ENCODE data around the gene HSBP1L1.

Gene HSBP1L1

DNA sequence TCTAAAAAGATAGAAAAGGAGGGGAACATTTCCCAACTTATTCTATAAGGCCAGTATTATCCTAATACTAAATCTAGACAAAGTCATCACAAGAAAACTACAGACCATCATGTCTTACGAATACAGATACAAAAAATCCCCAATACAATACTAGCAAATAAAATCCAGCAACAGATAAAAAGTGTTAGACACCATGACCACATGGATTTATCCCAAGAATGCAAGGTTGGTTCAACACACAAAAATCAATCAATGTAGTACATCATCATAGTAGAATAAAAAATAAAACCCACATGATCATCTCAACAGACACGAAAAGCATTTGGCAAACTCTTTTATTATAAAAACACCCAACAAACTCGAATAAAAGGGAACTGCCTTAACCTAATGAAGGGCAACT, 31.5 kb upstream of the HSBP1L1 start:
- TF ChIP-seq SETDB1 (IDR thresholded peaks at IDR 0.05; ENCODE audit: insufficient read length, low read length) (peak; percentile 51), ZNF660 (tag by site-specific recombination; IDR thresholded peaks at IDR 0.05) (no peak)
- Histone ChIP-seq H3K4me3 (ENCODE audit: low read depth, low read length) (no peak overlapping the region), H3K4me1 (ENCODE audit: control insufficient read depth, insufficient read depth, low read length) (no peaks in the 10 kb centered on the region), H3K27ac (ENCODE audit: extremely low read depth, low read depth, low read length) (no peak overlapping the region), H3K9me3 (ENCODE audit: control insufficient read depth, insufficient read depth, low read depth, low read length) (no peaks in the 10 kb centered on the region), H3K36me3 (ENCODE audit: control insufficient read depth in 2 of 2, insufficient read depth in 1 of 2, low read length in 2 of 2) (peaks cover 0 to 31% of the 10 kb centered on the region in 2 experiments; a peak in 1 of 3 replicates)
- ChIA-PET POLR2A (no interaction called here), CTCF (no interaction called here)

GRCh38 chr18:79933765-79934164, 30.7 kb upstream of the HSBP1L1 start:
- Histone ChIP-seq H3K36me3 (ENCODE audit: control insufficient read depth in 2 of 2, insufficient read depth in 1 of 2, low read length in 2 of 2) (peaks cover 0 to 26% of the 10 kb centered on the region in 2 experiments; a peak in 1 of 3 replicates), H3K9me3 (ENCODE audit: control insufficient read depth, insufficient read depth, low read depth, low read length) (no peaks in the 10 kb centered on the region), H3K27ac (ENCODE audit: extremely low read depth, low read depth, low read length) (no peak overlapping the region), H3K4me1 (ENCODE audit: control insufficient read depth, insufficient read depth, low read length) (no peaks in the 10 kb centered on the region), H3K4me3 (ENCODE audit: low read depth, low read length) (no peak overlapping the region)
- POLR2A ChIA-PET = no interaction called here
- TF ChIP-seq ZFP41 (tag by site-specific recombination; IDR thresholded peaks at IDR 0.05; ENCODE audit: borderline replicate concordance) (no peak), ZNF530 (tag by site-specific recombination; IDR thresholded peaks at IDR 0.05; ENCODE audit: low read depth) (no peak), ZNF501 (tag by site-specific recombination; IDR thresholded peaks at IDR 0.05) (no peak), TRIM28 (IDR thresholded peaks at IDR 0.05; ENCODE audit: borderline replicate concordance, low read length) (no peak), ZNF214 (tag by site-specific recombination; IDR thresholded peaks at IDR 0.05; ENCODE audit: borderline replicate concordance) (no peak), ZNF645 (tag by site-specific recombination; IDR thresholded peaks at IDR 0.05) (no peak), ZNF292 (tag by site-specific recombination; IDR thresholded peaks at IDR 0.05; ENCODE audit: borderline replicate concordance, low read depth) (no peak), ZNF580 (tag by site-specific recombination; IDR thresholded peaks at IDR 0.05) (no peak), ZNF777 (tag by site-specific recombination; IDR thresholded peaks at IDR 0.05; ENCODE audit: borderline replicate concordance) (no peak), ZNF26 (tag by site-specific recombination; IDR thresholded peaks at IDR 0.05) (no peak), KLF16 (tag by site-specific recombination; IDR thresholded peaks at IDR 0.05) (no peak), ZNF16 (tag by site-specific recombination; IDR thresholded peaks at IDR 0.05; ENCODE audit: low read depth) (no peak), ZFP3 (tag by site-specific recombination; IDR thresholded peaks at IDR 0.05; ENCODE audit: low read depth) (no peak)
- TF ChIP-seq, protein P1, sequence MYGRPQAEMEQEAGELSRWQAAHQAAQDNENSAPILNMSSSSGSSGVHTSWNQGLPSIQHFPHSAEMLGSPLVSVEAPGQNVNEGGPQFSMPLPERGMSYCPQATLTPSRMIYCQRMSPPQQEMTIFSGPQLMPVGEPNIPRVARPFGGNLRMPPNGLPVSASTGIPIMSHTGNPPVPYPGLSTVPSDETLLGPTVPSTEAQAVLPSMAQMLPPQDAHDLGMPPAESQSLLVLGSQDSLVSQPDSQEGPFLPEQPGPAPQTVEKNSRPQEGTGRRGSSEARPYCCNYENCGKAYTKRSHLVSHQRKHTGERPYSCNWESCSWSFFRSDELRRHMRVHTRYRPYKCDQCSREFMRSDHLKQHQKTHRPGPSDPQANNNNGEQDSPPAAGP (tag by site-specific recombination; IDR thresholded peaks at IDR 0.05) = no peak
- TF ChIP-seq, protein P2, sequence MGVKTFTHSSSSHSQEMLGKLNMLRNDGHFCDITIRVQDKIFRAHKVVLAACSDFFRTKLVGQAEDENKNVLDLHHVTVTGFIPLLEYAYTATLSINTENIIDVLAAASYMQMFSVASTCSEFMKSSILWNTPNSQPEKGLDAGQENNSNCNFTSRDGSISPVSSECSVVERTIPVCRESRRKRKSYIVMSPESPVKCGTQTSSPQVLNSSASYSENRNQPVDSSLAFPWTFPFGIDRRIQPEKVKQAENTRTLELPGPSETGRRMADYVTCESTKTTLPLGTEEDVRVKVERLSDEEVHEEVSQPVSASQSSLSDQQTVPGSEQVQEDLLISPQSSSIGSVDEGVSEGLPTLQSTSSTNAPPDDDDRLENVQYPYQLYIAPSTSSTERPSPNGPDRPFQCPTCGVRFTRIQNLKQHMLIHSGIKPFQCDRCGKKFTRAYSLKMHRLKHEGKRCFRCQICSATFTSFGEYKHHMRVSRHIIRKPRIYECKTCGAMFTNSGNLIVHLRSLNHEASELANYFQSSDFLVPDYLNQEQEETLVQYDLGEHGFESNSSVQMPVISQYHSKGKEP (tag by site-specific recombination; IDR thresholded peaks at IDR 0.05) = no peak
- CTCF ChIA-PET = interaction anchor here (0.6 kb wide), 1 partner anchor 35 kb away, joined by 3 read pairs; no protein-coding TSS in a partner anchor

All from HEK293 (cell line).